Measurements from ENCODE around the gene RBM22.

The RBM22 gene

DNA sequence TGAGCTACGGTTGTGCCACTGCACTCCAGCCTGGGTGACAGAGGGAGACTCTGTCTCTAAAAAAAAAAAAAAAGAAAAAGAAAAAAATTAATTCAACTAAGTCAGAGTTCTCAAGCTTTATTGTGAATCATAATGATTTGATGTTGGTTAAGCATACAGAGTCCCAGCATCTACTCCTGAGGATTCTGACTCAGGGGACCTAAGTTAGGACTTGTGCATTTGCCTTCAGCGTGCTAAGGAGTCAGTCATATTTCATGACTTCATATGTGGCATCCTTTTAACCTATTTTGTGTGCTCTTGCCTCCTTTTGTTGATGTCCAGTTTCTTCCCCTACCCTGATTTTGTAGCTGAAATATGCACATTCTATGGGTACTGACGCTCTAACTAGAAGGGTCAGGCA, 36.9 kb downstream of the RBM22 start:
- no peak for DNase-seq (ENCODE audit: low read depth)
- TF ChIP-seq, protein P1, sequence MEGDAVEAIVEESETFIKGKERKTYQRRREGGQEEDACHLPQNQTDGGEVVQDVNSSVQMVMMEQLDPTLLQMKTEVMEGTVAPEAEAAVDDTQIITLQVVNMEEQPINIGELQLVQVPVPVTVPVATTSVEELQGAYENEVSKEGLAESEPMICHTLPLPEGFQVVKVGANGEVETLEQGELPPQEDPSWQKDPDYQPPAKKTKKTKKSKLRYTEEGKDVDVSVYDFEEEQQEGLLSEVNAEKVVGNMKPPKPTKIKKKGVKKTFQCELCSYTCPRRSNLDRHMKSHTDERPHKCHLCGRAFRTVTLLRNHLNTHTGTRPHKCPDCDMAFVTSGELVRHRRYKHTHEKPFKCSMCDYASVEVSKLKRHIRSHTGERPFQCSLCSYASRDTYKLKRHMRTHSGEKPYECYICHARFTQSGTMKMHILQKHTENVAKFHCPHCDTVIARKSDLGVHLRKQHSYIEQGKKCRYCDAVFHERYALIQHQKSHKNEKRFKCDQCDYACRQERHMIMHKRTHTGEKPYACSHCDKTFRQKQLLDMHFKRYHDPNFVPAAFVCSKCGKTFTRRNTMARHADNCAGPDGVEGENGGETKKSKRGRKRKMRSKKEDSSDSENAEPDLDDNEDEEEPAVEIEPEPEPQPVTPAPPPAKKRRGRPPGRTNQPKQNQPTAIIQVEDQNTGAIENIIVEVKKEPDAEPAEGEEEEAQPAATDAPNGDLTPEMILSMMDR (IDR thresholded peaks at IDR 0.05; ENCODE audit: control insufficient read depth, extremely low read depth, insufficient read depth), result no peak
- no peak overlapping the region for H3K4me3 ChIP-seq (ENCODE audit: low read depth, low read length)

DNA sequence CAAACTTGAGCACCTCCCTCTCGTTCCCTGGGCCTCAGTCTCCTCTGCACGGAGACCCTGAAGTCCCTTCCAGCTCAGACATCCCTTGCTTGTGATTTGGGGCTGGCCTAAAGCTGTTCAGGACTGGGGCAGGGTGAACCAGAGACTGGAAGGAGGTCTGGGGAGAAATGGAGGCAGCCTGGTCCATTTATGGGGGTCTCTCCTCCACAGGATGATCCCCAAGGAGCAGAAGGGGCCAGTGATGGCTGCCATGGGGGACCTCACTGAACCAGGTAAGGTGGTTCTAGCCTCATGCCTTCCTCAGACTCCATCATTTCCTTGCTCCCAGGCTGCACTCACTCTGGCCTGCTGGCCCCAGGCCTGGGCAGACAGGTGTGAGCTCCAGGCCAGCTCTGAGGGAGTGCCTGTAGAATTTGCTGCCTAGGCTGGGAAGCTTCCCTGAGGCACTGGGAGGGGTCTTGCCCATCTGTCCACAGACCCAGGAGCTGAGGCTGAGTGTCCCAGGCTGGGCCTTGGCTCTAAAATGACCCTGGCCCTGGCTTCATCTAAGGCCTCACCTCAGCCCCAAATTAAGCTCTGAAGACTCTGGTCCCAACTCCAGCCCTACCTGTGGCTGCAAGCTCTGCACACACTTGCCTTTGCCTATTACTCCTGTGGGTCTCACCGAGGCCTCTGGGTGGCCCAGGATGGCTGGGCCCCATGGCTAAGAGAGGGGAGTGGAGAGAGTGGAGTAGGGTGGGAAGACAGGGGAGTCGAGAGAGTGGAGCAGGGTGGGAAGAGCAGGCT, 37.9 kb downstream of the RBM22 start:
- H3K4me3 ChIP-seq (ENCODE audit: low read depth, low read length), result no peak overlapping the region
- no peak for DNase-seq (ENCODE audit: low read depth)
- TF ChIP-seq, protein P1 (IDR thresholded peaks at IDR 0.05; ENCODE audit: control insufficient read depth, extremely low read depth, insufficient read depth), result no peak

DNA sequence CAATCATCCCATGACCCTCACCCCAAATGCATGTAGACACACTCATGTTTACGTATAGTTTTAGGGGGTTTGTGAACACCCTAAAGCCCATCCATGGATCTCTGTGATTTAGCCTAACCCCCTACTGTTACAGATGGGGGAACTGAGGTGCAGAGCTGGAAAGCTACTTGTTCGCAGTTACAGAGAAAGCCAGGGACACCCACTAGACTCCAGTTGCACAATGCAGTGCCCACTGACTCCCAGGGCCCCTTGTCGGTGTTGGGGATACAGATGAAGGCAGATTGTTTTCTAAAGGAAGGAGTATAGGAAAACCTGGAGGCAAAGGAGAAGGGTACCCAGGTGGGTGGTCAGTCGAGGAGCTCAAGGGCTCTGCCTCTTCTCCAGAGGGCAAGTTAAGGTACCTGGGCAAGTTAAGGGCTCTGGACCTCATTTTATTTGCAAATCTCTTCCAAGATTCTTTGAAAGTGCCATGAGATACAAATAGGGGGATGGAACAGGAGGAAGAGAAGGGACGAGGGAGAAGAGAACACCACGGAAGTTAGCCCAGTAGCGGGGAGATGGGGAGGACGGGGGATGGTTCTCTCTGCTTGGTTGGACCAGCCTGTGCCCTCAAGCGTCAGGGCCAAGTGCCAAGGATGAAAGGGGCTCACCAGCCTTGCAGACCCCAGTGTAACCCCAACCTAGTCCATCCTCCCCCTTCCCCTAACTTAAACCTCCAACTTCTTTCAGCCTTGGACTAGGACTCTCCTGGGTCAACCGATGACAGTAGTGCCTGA, 38.9 kb downstream of the RBM22 start:
- TF ChIP-seq, protein P1 (IDR thresholded peaks at IDR 0.05; ENCODE audit: control insufficient read depth, extremely low read depth, insufficient read depth), result no peak
- H3K4me3 ChIP-seq (ENCODE audit: low read depth, low read length), result no peak overlapping the region

DNA sequence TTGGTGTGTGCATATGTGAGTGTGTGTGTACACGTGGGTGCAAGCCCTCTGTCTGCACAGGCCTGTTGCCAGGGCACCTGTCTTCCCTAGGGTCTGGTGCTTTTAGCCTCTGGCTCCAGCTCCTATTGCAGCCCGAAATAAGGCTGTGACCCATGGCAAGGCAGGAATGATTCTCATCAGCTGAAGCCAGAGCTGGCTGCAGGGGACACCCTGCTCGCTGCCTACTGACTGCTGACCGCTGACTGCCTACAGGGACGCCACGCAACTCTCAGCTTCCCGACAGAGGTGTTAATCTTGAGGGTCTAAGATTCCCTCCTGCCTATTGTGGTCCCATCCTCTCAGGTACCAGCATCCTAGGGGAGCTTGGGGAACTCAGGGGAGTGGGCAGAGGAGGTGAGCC, 39.8 kb downstream of the RBM22 start, which contains the start of gene MYOZ3:
Gene MYOZ3 (plus strand): TSS at position 166 of the 400 bp plus-strand sequence. CDS start 1,691 bp downstream, outside the sequence.
- H3K4me3 ChIP-seq (ENCODE audit: low read depth, low read length), result no peak within 1 kb of the TSS
- DNase-seq (ENCODE audit: low read depth), result no peak
- TF ChIP-seq, protein P1 (IDR thresholded peaks at IDR 0.05; ENCODE audit: control insufficient read depth, extremely low read depth, insufficient read depth), result no peak

More for the DNA sequence above, 38.9 kb downstream of the RBM22 start:
- DNase-seq (ENCODE audit: low read depth), result no peak

DNA sequence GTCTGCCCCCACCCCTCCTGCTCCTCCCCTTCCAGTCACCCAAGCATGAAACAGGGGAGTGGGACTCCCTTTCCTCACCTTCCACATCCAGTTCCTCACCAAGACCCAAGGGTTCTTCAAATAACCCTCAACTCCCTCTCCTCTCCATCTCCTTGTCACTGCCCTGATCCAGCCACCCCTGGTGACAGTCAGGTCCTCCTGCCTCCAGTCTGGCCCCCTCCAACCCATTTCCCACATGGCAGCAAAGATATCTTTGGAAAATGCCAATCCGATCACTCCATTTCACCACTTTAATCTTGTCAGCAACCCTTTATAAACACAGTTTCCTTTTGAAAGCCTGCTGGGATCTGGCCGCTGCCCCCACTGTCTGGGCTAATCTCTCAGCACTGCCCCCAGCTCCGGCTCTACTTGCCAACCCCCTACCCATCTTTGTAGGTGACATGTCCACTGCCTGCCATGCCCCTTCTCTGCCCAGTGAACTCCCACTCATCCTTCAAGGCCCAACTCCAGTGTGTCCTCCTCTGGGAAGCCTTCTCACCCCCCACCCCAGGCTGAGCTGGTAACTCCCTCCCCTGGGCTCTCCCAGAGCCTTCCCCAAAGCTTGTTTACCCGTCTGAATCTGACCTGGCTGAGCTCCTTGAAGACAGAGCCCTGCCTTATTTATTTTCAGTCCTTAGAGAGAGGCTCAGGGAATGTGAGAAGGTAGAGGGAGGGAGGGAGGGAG, 40.6 kb downstream of the RBM22 start:
- no peak overlapping the region for H3K4me3 ChIP-seq (ENCODE audit: low read depth, low read length)
- TF ChIP-seq, protein P1 (IDR thresholded peaks at IDR 0.05; ENCODE audit: control insufficient read depth, extremely low read depth, insufficient read depth), result no peak
- DNase-seq (ENCODE audit: low read depth), result no peak

DNA sequence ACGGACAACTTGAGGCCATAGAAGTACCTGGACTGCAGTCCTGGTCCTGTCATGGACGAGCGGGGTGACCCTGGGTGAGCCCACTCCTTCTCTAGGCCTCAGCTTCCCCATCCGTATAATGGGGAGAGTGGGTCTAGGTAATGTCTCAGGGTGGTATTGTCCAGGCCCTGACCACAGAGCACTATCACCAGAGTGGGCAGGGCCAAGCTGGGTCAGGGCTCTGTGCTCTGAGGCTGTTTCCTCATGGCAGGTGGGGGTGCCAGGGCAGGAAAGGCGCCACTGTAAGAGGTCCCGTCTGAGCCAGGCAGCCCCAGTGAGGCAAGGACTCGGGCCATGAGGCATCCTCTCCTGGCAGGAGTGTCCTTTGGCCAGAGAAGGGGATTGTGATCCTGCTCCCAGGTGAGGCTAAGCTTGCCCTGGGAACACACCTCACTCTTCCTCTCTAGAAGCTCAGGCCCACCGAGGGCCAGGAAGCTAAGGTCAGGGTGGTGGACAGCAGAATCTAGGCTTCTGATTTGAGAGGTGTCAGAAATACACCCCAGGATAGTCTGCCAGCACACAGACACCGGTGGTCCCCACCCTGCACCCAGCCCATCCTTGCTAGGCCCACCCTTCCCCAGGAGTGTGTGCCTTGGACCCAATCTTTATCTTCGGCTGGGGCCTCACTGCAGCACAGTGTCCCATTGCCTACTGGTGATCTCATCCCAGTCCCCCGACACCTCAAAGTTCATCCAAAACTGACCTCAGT, 41.3 kb downstream of the RBM22 start:
- no peak for DNase-seq (ENCODE audit: low read depth)
- H3K4me3 ChIP-seq (ENCODE audit: low read depth, low read length), result no peak overlapping the region
- TF ChIP-seq, protein P1 (IDR thresholded peaks at IDR 0.05; ENCODE audit: control insufficient read depth, extremely low read depth, insufficient read depth), result no peak

All from LNCaP clone FGC (cell line).